Measurements from ENCODE around the gene MACIR.

The MACIR gene

DNA sequence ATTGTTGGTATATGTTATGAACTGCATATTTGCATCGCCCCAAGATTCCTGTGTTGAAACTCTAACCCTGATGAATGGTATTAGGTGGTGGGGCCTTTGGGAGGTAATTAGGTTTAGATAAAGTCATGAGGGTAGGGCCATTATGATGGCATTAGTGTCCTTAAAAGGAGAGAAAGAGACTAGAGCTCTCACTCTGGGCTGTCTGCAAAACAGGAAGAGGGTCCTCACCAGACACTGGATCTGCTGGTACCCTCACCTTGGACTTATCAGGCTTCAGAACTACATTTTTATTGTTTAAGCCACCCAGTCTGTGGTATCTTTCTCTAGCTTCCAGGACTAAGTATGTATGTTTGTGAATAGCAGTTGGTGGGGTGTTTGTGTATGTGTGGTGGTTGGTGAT, 68.9 kb downstream of the MACIR start:
- no peak for DNase-seq (ENCODE audit: low read depth)
- no peak overlapping the region for H3K4me3 ChIP-seq (ENCODE audit: low read depth, low read length)
- TF ChIP-seq, protein P1, sequence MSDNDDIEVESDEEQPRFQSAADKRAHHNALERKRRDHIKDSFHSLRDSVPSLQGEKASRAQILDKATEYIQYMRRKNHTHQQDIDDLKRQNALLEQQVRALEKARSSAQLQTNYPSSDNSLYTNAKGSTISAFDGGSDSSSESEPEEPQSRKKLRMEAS (IDR thresholded peaks at IDR 0.05; ENCODE audit: low read depth, low read length), result no peak
- no peak for TF ChIP-seq POLR2A (IDR thresholded peaks at IDR 0.05; ENCODE audit: extremely low read depth, insufficient read length)
- TF ChIP-seq MYC (IDR thresholded peaks at IDR 0.05; ENCODE audit: low read depth, low read length), result no peak
- TF ChIP-seq, protein P2, sequence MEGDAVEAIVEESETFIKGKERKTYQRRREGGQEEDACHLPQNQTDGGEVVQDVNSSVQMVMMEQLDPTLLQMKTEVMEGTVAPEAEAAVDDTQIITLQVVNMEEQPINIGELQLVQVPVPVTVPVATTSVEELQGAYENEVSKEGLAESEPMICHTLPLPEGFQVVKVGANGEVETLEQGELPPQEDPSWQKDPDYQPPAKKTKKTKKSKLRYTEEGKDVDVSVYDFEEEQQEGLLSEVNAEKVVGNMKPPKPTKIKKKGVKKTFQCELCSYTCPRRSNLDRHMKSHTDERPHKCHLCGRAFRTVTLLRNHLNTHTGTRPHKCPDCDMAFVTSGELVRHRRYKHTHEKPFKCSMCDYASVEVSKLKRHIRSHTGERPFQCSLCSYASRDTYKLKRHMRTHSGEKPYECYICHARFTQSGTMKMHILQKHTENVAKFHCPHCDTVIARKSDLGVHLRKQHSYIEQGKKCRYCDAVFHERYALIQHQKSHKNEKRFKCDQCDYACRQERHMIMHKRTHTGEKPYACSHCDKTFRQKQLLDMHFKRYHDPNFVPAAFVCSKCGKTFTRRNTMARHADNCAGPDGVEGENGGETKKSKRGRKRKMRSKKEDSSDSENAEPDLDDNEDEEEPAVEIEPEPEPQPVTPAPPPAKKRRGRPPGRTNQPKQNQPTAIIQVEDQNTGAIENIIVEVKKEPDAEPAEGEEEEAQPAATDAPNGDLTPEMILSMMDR (IDR thresholded peaks at IDR 0.05; ENCODE audit: low read depth, low read length), result no peak

DNA sequence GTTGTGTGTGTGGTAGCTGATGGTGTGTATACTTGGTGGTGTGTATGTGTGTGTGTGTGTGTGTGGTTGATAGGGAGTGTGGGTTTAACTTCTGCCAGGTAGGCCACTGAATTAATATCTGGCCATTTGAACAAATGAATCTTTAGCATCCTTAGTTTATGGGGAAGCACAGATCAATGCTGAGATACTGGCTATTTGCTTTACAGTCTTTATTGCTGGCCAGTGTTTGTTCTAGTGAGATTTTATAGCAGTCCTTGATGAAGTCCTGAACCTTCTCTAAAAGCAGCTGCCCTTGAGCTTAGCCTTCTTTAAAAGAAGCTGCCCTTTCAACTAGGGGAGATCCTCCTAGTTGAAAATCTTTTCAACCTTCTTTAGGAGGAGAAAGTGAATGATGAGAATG, 69.3 kb downstream of the MACIR start:
- TF ChIP-seq, protein P1 (IDR thresholded peaks at IDR 0.05; ENCODE audit: low read depth, low read length), result no peak
- no peak for TF ChIP-seq POLR2A (IDR thresholded peaks at IDR 0.05; ENCODE audit: extremely low read depth, insufficient read length)
- TF ChIP-seq, protein P2 (IDR thresholded peaks at IDR 0.05; ENCODE audit: low read depth, low read length), result no peak
- no peak for TF ChIP-seq MYC (IDR thresholded peaks at IDR 0.05; ENCODE audit: low read depth, low read length)
- no peak for DNase-seq (ENCODE audit: low read depth)
- H3K4me3 ChIP-seq (ENCODE audit: low read depth, low read length), result no peak overlapping the region

All from NB4 (cell line).